K562 (cell line): ENCODE measurements around the gene CEP19. TPM values are rescaled to one million over a fixed set of nuclear protein-coding genes. Genes with fewer than 3 reads are reported as not detected.

Experiments
- ARID1B ChIP-seq: fragments of 450-650 bp; IDR thresholded peaks from 2 replicates; pipeline ENCODE4 v1.6.1; 2016; ENCODE audit warnings: antibody characterized with exemption, mild to moderate bottlenecking, inconsistent platforms
- ARID3A ChIP-seq: IDR thresholded peaks from 2 replicates; pipeline ENCODE4 v1.6.1; 2012; ENCODE audit warnings: low read depth, low read length, improper control_type of control experiment, borderline replicate concordance
- BMI1 ChIP-seq: fragments of 150-350 bp; IDR thresholded peaks from 2 replicates; pipeline ENCODE4 v1.6.1; 2014; ENCODE audit warnings: low read length
- CGGBP1 ChIP-seq: fragments of 250-450 bp; sonication (Bioruptor Pico); IDR thresholded peaks from 2 replicates; pipeline ENCODE4 v1.9.0; 2021; ENCODE audit warnings: mild to moderate bottlenecking
- EP300 ChIP-seq: IDR thresholded peaks from 2 replicates; pipeline ENCODE4 v1.6.1; 2012; ENCODE audit warnings: low read length, improper control_type of control experiment
- ESRRA ChIP-seq: fragments of 450-650 bp; IDR thresholded peaks from 2 replicates; pipeline ENCODE4 v1.6.1; 2014; ENCODE audit warnings: low read depth, mild to moderate bottlenecking, moderate library complexity, borderline replicate concordance
- ESRRB ChIP-seq: fragments of 250-450 bp; sonication (Bioruptor Pico); IDR thresholded peaks from 2 replicates; pipeline ENCODE4 v1.5.0; 2020; ENCODE audit warnings: mild to moderate bottlenecking, moderate library complexity, borderline replicate concordance
- GATAD2B ChIP-seq: fragments of 450-650 bp; IDR thresholded peaks from 2 replicates; pipeline ENCODE4 v1.6.1; 2017; ENCODE audit warnings: mild to moderate bottlenecking, borderline replicate concordance
- KHSRP ChIP-seq: fragments of 450-650 bp; IDR thresholded peaks from 2 replicates; pipeline ENCODE4 v1.6.1; 2017
- KLF16 ChIP-seq: IDR thresholded peaks from 2 replicates; pipeline ENCODE4 v1.6.1; 2016; ENCODE audit warnings: antibody characterized with exemption
- MAFF ChIP-seq: IDR thresholded peaks from 2 replicates; pipeline ENCODE4 v1.6.1; 2012; ENCODE audit warnings: low read length, improper control_type of control experiment
- MAFG ChIP-seq: fragments of 450-650 bp; conservative IDR thresholded peaks from 2 replicates; pipeline ENCODE4 v1.6.1; 2016; ENCODE audit warnings: missing genetic modification characterization, missing compliant biosample characterization
- MEIS2 ChIP-seq: fragments of 450-650 bp; IDR thresholded peaks from 2 replicates; pipeline ENCODE4 v1.6.1; 2014; ENCODE audit warnings: mild to moderate bottlenecking; ENCODE audit not compliant: partially characterized antibody
- MNT ChIP-seq, 2 experiments: fragments of 450-650 bp; conservative IDR thresholded peaks; 2 replicates each; pipeline ENCODE4 v1.6.1; 2017; ENCODE audit warnings: mild to moderate bottlenecking in 2 of 2, moderate library complexity in 2 of 2
- NCOA1 ChIP-seq: fragments of 450-650 bp; IDR thresholded peaks from 2 replicates; pipeline ENCODE4 v1.6.1; 2016; ENCODE audit warnings: low read depth
- NR2C2 ChIP-seq, 2 experiments: fragments of 200-800 bp in 1 of 2; sonication (Bioruptor generic) in 1 of 2; sonication (generic) in 1 of 2; formaldehyde crosslinking in 1 of 2; IDR thresholded peaks; 2 replicates each; pipeline versions ENCODE4 v1.6.1 to v1.8.0; 2016 to 2022; ENCODE audit warnings: mild to moderate bottlenecking in 1 of 2, missing compliant biosample characterization in 1 of 2, missing genetic modification characterization in 1 of 2, missing genetic modification reagents in 1 of 2
- RBM22 ChIP-seq: fragments of 200-400 bp; formaldehyde crosslinking; IDR thresholded peaks from 2 replicates; pipeline ENCODE4 v1.6.1; 2018; ENCODE audit warnings: low read length, low read depth; ENCODE audit not compliant: poor library complexity, severe bottlenecking
- RCOR1 ChIP-seq, 2 experiments: IDR thresholded peaks; 2 replicates each; pipeline ENCODE4 v1.6.1; 2012; ENCODE audit warnings: low read depth in 2 of 2, low read length in 2 of 2, borderline replicate concordance in 1 of 2, improper control_type of control experiment in 1 of 2
- SP1 ChIP-seq: sonication (generic); formaldehyde crosslinking; IDR thresholded peaks from 2 replicates; pipeline ENCODE4 v1.8.1; 2022; ENCODE audit warnings: mild to moderate bottlenecking, missing genetic modification reagents
- STAT5A ChIP-seq: IDR thresholded peaks from 2 replicates; pipeline ENCODE4 v1.6.1; 2012; ENCODE audit warnings: low read length, inconsistent platforms, borderline replicate concordance
- TAL1 ChIP-seq: fragments of 450-650 bp; IDR thresholded peaks from 2 replicates; pipeline ENCODE4 v1.6.1; 2016; ENCODE audit warnings: mild to moderate bottlenecking
- TCF3 ChIP-seq: sonication (generic); formaldehyde crosslinking; IDR thresholded peaks from 2 replicates; pipeline ENCODE4 v1.4.0; 2020; ENCODE audit warnings: mild to moderate bottlenecking, missing genetic modification reagents
- ZFX ChIP-seq: sonication (generic); formaldehyde crosslinking; IDR thresholded peaks from 2 replicates; pipeline ENCODE4 v1.8.0; 2022; ENCODE audit warnings: mild to moderate bottlenecking, missing genetic modification reagents, moderate library complexity
- polyA plus RNA-seq, 8 experiments: library from polyadenylated mRNA; depleted of rRNA in 4 of 8; stranded (reverse) in 5 of 8; unstranded in 3 of 8; fragments of >200 nt; fragmentation: Nextera tagmentation in 2 of 8; fragmentation: Illumina TruSeq in 1 of 8; extraction: Ambion mirVana in 2 of 8; extraction: Trizol in 1 of 8; gene quantifications; 2 replicates each; pipeline versions ENCODE4 v1.2.1 to v1.2.3, GENCODE V29; 2011 to 2014; ENCODE audit warnings: inconsistent platforms in 1 of 8, missing spikeins in 1 of 8
- total RNA-seq, 7 experiments: library from RNA; depleted of rRNA in 6 of 7; stranded (reverse); fragments of >200 nt in 6 of 7; fragmentation: Illumina TruSeq in 2 of 7; extraction: Trizol in 2 of 7; gene quantifications; 2 replicates each; pipeline versions ENCODE4 v1.2.1 to v1.2.3, GENCODE V29; 2011 to 2021; ENCODE audit warnings: low replicate concordance in 1 of 7

CEP19 gene
- total and polyA plus RNA-seq, 9 of the 15 experiments (the other 6 are each of a cell fraction or from before 2014, with no cell fraction given) = 2.5 to 4.5 (median 3.7) TPM

GRCh38 chr3:196662711-196663571 lies 49.1 kb downstream of the CEP19 start (continued):
- TF ChIP-seq RCOR1 (IDR thresholded peaks at IDR 0.05; ENCODE audit: borderline replicate concordance in 1 of 2, low read depth in 2 of 2, low read length in 2 of 2) (peak in 1 of 2 experiments; percentile 84; a peak in 2 of 4 replicates), ESRRA (peak; percentile 60; the same call in 1 of the 2 replicates), ZFX (CRISPR knock-in tag) (0 out of 2 replicates have a peak, but pooled peaks have one; percentile 30), MEIS2 (peak; percentile 84), NCOA1 (peak; percentile 22; the same call in 1 of the 2 replicates), KLF16 (peak; percentile 44; the same call in 1 of the 2 replicates), MAFG (tag) (peak; percentile 88), GATAD2B (0 out of 2 replicates have a peak, but pooled peaks have one; percentile 58), TCF3 (CRISPR knock-in tag) (peak; percentile 45; the same call in 1 of the 2 replicates), ARID3A (peak; percentile 82), EP300 (peak; percentile 67; the same call in 1 of the 2 replicates), TAL1 (peak; percentile 35; the same call in 1 of the 2 replicates), BMI1 (no peak), KHSRP (no peak), MNT (conservative IDR thresholded peaks at IDR 0.05) (peak in 1 of 2 experiments; percentile 40; a peak in 2 of 4 replicates), NR2C2 (CRISPR knock-in tag; IDR thresholded peaks at IDR 0.05) (no peak), NR2C2 (tag; IDR thresholded peaks at IDR 0.05) (no peak), STAT5A (0 out of 2 replicates have a peak, but pooled peaks have one; percentile 18), CGGBP1 (CRISPR knock-in tag) (no peak), SP1 (CRISPR knock-in tag) (peak; percentile 29; the same call in 1 of the 2 replicates), RBM22 (no peak), MAFF (peak; percentile 74; the same call in 1 of the 2 replicates), ESRRB (no peak), ARID1B (peak; percentile 82)
